HepG2 (cell line): Measurements from ENCODE around the gene PXMP4. TPM values are rescaled to one million over a fixed set of nuclear protein-coding genes. Genes with fewer than 3 reads are reported as not detected.
A peak's percentile ranks its signal among the peaks of the same experiment; 100 is the strongest.

Experiments used
- AGO2 ChIP-seq: fragments of 200-400 bp; formaldehyde crosslinking; optimal IDR thresholded peaks from 2 replicates; pipeline ENCODE3; 2017; ENCODE audit warnings: mild to moderate bottlenecking, low read depth, low read length, moderate library complexity
- ATF7 ChIP-seq, 2 experiments: fragments of 450-650 bp in 1 of 2; sonication (generic) in 1 of 2; formaldehyde crosslinking in 1 of 2; IDR thresholded peaks; 2 replicates each; pipeline versions ENCODE4 v1.4.0 to v1.6.1; 2016 to 2020; ENCODE audit warnings: antibody characterized with exemption in 1 of 2, mild to moderate bottlenecking in 1 of 2, missing genetic modification reagents in 1 of 2
- CBX5 ChIP-seq: sonication (generic); formaldehyde crosslinking; IDR thresholded peaks from 2 replicates; pipeline ENCODE4 v1.4.0; 2020; ENCODE audit warnings: missing genetic modification reagents, borderline replicate concordance
- CCAR2 ChIP-seq: fragments of 200-400 bp; formaldehyde crosslinking; optimal IDR thresholded peaks from 2 replicates; pipeline ENCODE3; 2018; ENCODE audit warnings: low read depth, mild to moderate bottlenecking, low read length, moderate library complexity
- CENPX ChIP-seq: sonication (generic); formaldehyde crosslinking; IDR thresholded peaks from 2 replicates; pipeline ENCODE4 v1.9.0; 2021; ENCODE audit warnings: mild to moderate bottlenecking, missing genetic modification reagents, moderate library complexity
- DRAP1 ChIP-seq: IDR thresholded peaks from 2 replicates; pipeline ENCODE4 v1.6.1; 2016; ENCODE audit warnings: missing genetic modification reagents, missing compliant biosample characterization
- FOXP4 ChIP-seq: sonication (generic); formaldehyde crosslinking; IDR thresholded peaks from 2 replicates; pipeline ENCODE4 v1.4.0; 2020; ENCODE audit warnings: missing genetic modification reagents
- HNF1B ChIP-seq: sonication (generic); formaldehyde crosslinking; IDR thresholded peaks from 2 replicates; pipeline ENCODE4 v1.5.1; 2020; ENCODE audit warnings: mild to moderate bottlenecking, moderate library complexity, missing genetic modification reagents
- HNRNPK ChIP-seq: fragments of 200-400 bp; formaldehyde crosslinking; IDR thresholded peaks from 2 replicates; pipeline ENCODE4 v1.6.1; 2018; ENCODE audit warnings: low read length, low read depth, moderate library complexity, mild to moderate bottlenecking; ENCODE audit not compliant: poor library complexity, severe bottlenecking
- JUN ChIP-seq: sonication (generic); formaldehyde crosslinking; IDR thresholded peaks from 2 replicates; pipeline ENCODE4 v1.4.0; 2020; ENCODE audit warnings: mild to moderate bottlenecking, missing genetic modification reagents
- KLF11 ChIP-seq: IDR thresholded peaks from 2 replicates; pipeline ENCODE4 v1.6.1; 2016; ENCODE audit warnings: missing compliant biosample characterization
- KLF13 ChIP-seq: sonication (generic); formaldehyde crosslinking; IDR thresholded peaks from 2 replicates; pipeline ENCODE4 v1.4.0; 2020; ENCODE audit warnings: mild to moderate bottlenecking, missing genetic modification reagents
- KMT2A ChIP-seq: sonication (generic); formaldehyde crosslinking; IDR thresholded peaks from 2 replicates; pipeline ENCODE4 v1.4.0; 2020; ENCODE audit warnings: missing genetic modification reagents
- NKX3-1 ChIP-seq: sonication (generic); formaldehyde crosslinking; IDR thresholded peaks from 2 replicates; pipeline ENCODE4 v1.5.0; 2020; ENCODE audit warnings: missing genetic modification reagents
- PAWR ChIP-seq: sonication (generic); formaldehyde crosslinking; IDR thresholded peaks from 2 replicates; pipeline ENCODE4 v1.4.0; 2020; ENCODE audit warnings: missing genetic modification reagents, mild to moderate bottlenecking, borderline replicate concordance
- POGZ ChIP-seq: sonication (generic); formaldehyde crosslinking; IDR thresholded peaks from 2 replicates; pipeline ENCODE4 v1.4.0; 2020; ENCODE audit warnings: mild to moderate bottlenecking, missing genetic modification reagents
- RBAK ChIP-seq: sonication (generic); formaldehyde crosslinking; IDR thresholded peaks from 2 replicates; pipeline ENCODE4 v1.5.1; 2020; ENCODE audit warnings: mild to moderate bottlenecking, missing genetic modification reagents
- TMF1 ChIP-seq: sonication (generic); formaldehyde crosslinking; IDR thresholded peaks from 2 replicates; pipeline ENCODE4 v1.8.1; 2022; ENCODE audit warnings: low read depth, missing genetic modification reagents
- ZBTB8A ChIP-seq: sonication (generic); formaldehyde crosslinking; IDR thresholded peaks from 2 replicates; pipeline ENCODE4 v1.4.0; 2020; ENCODE audit warnings: mild to moderate bottlenecking, low read depth, missing genetic modification reagents, borderline replicate concordance
- ZNF343 ChIP-seq: sonication (generic); formaldehyde crosslinking; IDR thresholded peaks from 2 replicates; pipeline ENCODE4 v1.4.0; 2020; ENCODE audit warnings: mild to moderate bottlenecking, missing genetic modification reagents
- ZNF710 ChIP-seq: sonication (generic); formaldehyde crosslinking; IDR thresholded peaks from 2 replicates; pipeline ENCODE4 v1.5.0; 2020; ENCODE audit warnings: mild to moderate bottlenecking, missing genetic modification reagents, borderline replicate concordance
- ZNF784 ChIP-seq: sonication (generic); formaldehyde crosslinking; IDR thresholded peaks from 2 replicates; pipeline ENCODE4 v1.5.1; 2020; ENCODE audit warnings: missing genetic modification reagents, mild to moderate bottlenecking, borderline replicate concordance
- ZSCAN25 ChIP-seq: sonication (generic); formaldehyde crosslinking; IDR thresholded peaks from 2 replicates; pipeline ENCODE4 v1.8.0; 2022; ENCODE audit warnings: mild to moderate bottlenecking, missing genetic modification reagents
- ZSCAN31 ChIP-seq: sonication (generic); formaldehyde crosslinking; IDR thresholded peaks from 2 replicates; pipeline ENCODE4 v1.5.0; 2020; ENCODE audit warnings: low read depth, mild to moderate bottlenecking, missing genetic modification reagents
- polyA plus RNA-seq, 8 experiments: library from polyadenylated mRNA; depleted of rRNA in 3 of 8; stranded (reverse) in 7 of 8; unstranded in 1 of 8; fragments of >200 nt; fragmentation: Illumina TruSeq in 4 of 8; extraction: Trizol in 4 of 8; gene quantifications; 2 replicates each; pipeline versions ENCODE4 v1.2.1 to v1.2.3, GENCODE V29; 2011 to 2016; ENCODE audit warnings: low read depth in 4 of 8, missing spikeins in 1 of 8, mixed read lengths in 1 of 8; ENCODE audit not compliant: insufficient read depth in 1 of 8
- total RNA-seq, 5 experiments: library from RNA; depleted of rRNA; stranded (reverse); fragments of >200 nt; fragmentation: Illumina TruSeq; extraction: Trizol; gene quantifications; 2 replicates each; pipeline ENCODE4 v1.2.3, GENCODE V29; 2016; ENCODE audit warnings: low read depth in 1 of 5

PXMP4 gene
- total and polyA plus RNA-seq, 2 of the 13 experiments (the other 11 are each of a cell fraction or from before 2014, with no cell fraction given): not detected

GRCh38 chr20:33686984-33687366 is 33.1 kb downstream of the PXMP4 start (continued):
- TF ChIP-seq CBX5 (CRISPR knock-in tag) (no peak), ZNF784 (CRISPR knock-in tag) (no peak), ZNF343 (0 out of 2 replicates have a peak, but pooled peaks have one; percentile 16), CCAR2 (no peak), CENPX (CRISPR knock-in tag) (no peak), ZSCAN31 (no peak), ZNF710 (no peak), FOXP4 (CRISPR knock-in tag) (no peak), AGO2 (no peak), DRAP1 (CRISPR knock-in tag) (no peak), ZBTB8A (CRISPR knock-in tag) (no peak), HNRNPK (no peak), HNF1B (CRISPR knock-in tag) (no peak; the same call in 1 of the 2 replicates), ZSCAN25 (CRISPR knock-in tag) (no peak), TMF1 (no peak), RBAK (no peak), KMT2A (CRISPR knock-in tag) (no peak), PAWR (CRISPR knock-in tag) (no peak), KLF13 (CRISPR knock-in tag) (0 out of 2 replicates have a peak, but pooled peaks have one; percentile 71), ATF7 (IDR thresholded peaks at IDR 0.05) (no peak), ATF7 (CRISPR knock-in tag; IDR thresholded peaks at IDR 0.05) (no peak), KLF11 (CRISPR knock-in tag) (no peak), POGZ (no peak), JUN (CRISPR knock-in tag) (no peak), NKX3-1 (no peak)
